ENCODE measurements around the gene PXN.

PXN gene

GRCh38 chr12:120234643-120235368 lies 30.7 kb downstream of the PXN start (continued):
- TF ChIP-seq ZNF658 (tag by site-specific recombination; IDR thresholded peaks at IDR 0.05), result no peak
- TF ChIP-seq ZIC2 (tag by site-specific recombination; IDR thresholded peaks at IDR 0.05), result peak; percentile 85
- no peak for TF ChIP-seq ZNF426 (tag by site-specific recombination; IDR thresholded peaks at IDR 0.05)
- TF ChIP-seq PRDM6 (tag by site-specific recombination; IDR thresholded peaks at IDR 0.05), result no peak
- TF ChIP-seq, protein P1, sequence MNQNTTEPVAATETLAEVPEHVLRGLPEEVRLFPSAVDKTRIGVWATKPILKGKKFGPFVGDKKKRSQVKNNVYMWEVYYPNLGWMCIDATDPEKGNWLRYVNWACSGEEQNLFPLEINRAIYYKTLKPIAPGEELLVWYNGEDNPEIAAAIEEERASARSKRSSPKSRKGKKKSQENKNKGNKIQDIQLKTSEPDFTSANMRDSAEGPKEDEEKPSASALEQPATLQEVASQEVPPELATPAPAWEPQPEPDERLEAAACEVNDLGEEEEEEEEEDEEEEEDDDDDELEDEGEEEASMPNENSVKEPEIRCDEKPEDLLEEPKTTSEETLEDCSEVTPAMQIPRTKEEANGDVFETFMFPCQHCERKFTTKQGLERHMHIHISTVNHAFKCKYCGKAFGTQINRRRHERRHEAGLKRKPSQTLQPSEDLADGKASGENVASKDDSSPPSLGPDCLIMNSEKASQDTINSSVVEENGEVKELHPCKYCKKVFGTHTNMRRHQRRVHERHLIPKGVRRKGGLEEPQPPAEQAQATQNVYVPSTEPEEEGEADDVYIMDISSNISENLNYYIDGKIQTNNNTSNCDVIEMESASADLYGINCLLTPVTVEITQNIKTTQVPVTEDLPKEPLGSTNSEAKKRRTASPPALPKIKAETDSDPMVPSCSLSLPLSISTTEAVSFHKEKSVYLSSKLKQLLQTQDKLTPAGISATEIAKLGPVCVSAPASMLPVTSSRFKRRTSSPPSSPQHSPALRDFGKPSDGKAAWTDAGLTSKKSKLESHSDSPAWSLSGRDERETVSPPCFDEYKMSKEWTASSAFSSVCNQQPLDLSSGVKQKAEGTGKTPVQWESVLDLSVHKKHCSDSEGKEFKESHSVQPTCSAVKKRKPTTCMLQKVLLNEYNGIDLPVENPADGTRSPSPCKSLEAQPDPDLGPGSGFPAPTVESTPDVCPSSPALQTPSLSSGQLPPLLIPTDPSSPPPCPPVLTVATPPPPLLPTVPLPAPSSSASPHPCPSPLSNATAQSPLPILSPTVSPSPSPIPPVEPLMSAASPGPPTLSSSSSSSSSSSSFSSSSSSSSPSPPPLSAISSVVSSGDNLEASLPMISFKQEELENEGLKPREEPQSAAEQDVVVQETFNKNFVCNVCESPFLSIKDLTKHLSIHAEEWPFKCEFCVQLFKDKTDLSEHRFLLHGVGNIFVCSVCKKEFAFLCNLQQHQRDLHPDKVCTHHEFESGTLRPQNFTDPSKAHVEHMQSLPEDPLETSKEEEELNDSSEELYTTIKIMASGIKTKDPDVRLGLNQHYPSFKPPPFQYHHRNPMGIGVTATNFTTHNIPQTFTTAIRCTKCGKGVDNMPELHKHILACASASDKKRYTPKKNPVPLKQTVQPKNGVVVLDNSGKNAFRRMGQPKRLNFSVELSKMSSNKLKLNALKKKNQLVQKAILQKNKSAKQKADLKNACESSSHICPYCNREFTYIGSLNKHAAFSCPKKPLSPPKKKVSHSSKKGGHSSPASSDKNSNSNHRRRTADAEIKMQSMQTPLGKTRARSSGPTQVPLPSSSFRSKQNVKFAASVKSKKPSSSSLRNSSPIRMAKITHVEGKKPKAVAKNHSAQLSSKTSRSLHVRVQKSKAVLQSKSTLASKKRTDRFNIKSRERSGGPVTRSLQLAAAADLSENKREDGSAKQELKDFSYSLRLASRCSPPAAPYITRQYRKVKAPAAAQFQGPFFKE (tag by site-specific recombination; IDR thresholded peaks at IDR 0.05; ENCODE audit: borderline replicate concordance), result no peak
- no peak for TF ChIP-seq ZBTB6 (tag by site-specific recombination; IDR thresholded peaks at IDR 0.05)
- no peak for TF ChIP-seq ZNF391 (tag by site-specific recombination; IDR thresholded peaks at IDR 0.05; ENCODE audit: borderline replicate concordance, low read depth)
- no peak for TF ChIP-seq RBAK (tag by site-specific recombination; IDR thresholded peaks at IDR 0.05)
- TF ChIP-seq, protein P2, sequence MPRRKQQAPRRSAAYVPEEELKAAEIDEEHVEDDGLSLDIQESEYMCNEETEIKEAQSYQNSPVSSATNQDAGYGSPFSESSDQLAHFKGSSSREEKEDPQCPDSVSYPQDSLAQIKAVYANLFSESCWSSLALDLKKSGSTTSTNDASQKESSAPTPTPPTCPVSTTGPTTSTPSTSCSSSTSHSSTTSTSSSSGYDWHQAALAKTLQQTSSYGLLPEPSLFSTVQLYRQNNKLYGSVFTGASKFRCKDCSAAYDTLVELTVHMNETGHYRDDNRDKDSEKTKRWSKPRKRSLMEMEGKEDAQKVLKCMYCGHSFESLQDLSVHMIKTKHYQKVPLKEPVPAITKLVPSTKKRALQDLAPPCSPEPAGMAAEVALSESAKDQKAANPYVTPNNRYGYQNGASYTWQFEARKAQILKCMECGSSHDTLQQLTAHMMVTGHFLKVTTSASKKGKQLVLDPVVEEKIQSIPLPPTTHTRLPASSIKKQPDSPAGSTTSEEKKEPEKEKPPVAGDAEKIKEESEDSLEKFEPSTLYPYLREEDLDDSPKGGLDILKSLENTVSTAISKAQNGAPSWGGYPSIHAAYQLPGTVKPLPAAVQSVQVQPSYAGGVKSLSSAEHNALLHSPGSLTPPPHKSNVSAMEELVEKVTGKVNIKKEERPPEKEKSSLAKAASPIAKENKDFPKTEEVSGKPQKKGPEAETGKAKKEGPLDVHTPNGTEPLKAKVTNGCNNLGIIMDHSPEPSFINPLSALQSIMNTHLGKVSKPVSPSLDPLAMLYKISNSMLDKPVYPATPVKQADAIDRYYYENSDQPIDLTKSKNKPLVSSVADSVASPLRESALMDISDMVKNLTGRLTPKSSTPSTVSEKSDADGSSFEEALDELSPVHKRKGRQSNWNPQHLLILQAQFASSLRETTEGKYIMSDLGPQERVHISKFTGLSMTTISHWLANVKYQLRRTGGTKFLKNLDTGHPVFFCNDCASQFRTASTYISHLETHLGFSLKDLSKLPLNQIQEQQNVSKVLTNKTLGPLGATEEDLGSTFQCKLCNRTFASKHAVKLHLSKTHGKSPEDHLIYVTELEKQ (tag by site-specific recombination; IDR thresholded peaks at IDR 0.05; ENCODE audit: borderline replicate concordance), result 0 out of 2 replicates have a peak, but pooled peaks have one; percentile 27
- no peak for TF ChIP-seq ZFP69B (tag by site-specific recombination; IDR thresholded peaks at IDR 0.05)
- TF ChIP-seq, protein P3, sequence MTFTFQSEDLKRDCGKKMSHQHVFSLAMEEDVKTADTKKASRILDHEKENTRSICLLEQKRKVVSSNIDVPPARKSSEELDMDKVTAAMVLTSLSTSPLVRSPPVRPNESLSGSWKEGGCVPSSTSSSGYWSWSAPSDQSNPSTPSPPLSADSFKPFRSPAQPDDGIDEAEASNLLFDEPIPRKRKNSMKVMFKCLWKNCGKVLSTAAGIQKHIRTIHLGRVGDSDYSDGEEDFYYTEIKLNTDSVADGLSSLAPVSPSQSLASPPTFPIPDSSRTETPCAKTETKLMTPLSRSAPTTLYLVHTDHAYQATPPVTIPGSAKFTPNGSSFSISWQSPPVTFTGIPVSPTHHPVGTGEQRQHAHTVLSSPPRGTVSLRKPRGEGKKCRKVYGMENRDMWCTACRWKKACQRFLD (tag by site-specific recombination; IDR thresholded peaks at IDR 0.05), result no peak
- peak; percentile 41; the same call in 1 of the 2 replicates for TF ChIP-seq ZXDB (tag by site-specific recombination; IDR thresholded peaks at IDR 0.05)
- no peak for TF ChIP-seq ZNF10 (tag by site-specific recombination; IDR thresholded peaks at IDR 0.05)
- TF ChIP-seq ZNF335 (tag by site-specific recombination; conservative IDR thresholded peaks at IDR 0.05), result 0 out of 2 replicates have a peak, but pooled peaks have one; percentile 24
- TF ChIP-seq, protein P4, sequence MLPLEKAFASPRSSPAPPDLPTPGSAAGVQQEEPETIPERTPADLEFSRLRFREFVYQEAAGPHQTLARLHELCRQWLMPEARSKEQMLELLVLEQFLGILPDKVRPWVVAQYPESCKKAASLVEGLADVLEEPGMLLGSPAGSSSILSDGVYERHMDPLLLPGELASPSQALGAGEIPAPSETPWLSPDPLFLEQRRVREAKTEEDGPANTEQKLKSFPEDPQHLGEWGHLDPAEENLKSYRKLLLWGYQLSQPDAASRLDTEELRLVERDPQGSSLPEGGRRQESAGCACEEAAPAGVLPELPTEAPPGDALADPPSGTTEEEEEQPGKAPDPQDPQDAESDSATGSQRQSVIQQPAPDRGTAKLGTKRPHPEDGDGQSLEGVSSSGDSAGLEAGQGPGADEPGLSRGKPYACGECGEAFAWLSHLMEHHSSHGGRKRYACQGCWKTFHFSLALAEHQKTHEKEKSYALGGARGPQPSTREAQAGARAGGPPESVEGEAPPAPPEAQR (tag by site-specific recombination; IDR thresholded peaks at IDR 0.05), result no peak
- no peak for TF ChIP-seq SP3 (tag by site-specific recombination; IDR thresholded peaks at IDR 0.05)
- TF ChIP-seq ZNF211 (tag by site-specific recombination; IDR thresholded peaks at IDR 0.05; ENCODE audit: low read depth), result no peak
- peak; percentile 53 for TF ChIP-seq SP7 (tag by site-specific recombination; IDR thresholded peaks at IDR 0.05)
- TF ChIP-seq ZNF596 (tag by site-specific recombination; IDR thresholded peaks at IDR 0.05), result no peak
- TF ChIP-seq ZNF792 (tag by site-specific recombination; IDR thresholded peaks at IDR 0.05), result no peak

Data from HEK293 (cell line).